GM19240 (cell line): ENCODE measurements around the gene CHI3L2.

Source experiments
- DNase-seq: peaks from one replicate; pipeline ENCODE4 v3.0.0; 2011; ENCODE audit warnings: low spot score; ENCODE audit not compliant: insufficient read length

Gene CHI3L2

GRCh38 chr1:111290104-111290503, 62.6 kb downstream of the CHI3L2 start:
- no peak for DNase-seq

- no peak for DNase-seq
These were observed 63.1 kb downstream of the CHI3L2 start, which contains the start of gene CHIA for GRCh38 chr1:111290630-111291029. Gene CHIA, plus strand, starts transcription at chr1:111290851. Its CDS starts 19,617 bp downstream, at chr1:111310468.
